Osteoblast (primary cell): ENCODE results near the gene ZNF208. TPM values are rescaled to one million over a fixed set of nuclear protein-coding genes. Genes with fewer than 3 reads are reported as not detected.
"Not testable (repeated sequence)": the region's sequence is repeated elsewhere in the genome, so short reads cannot be mapped to it uniquely, and the experiment has no call there.

Experiments
- DNase-seq: peaks from one replicate; pipeline ENCODE4 v3.0.0; 2011; ENCODE audit warnings: low spot score, mixed read lengths; ENCODE audit not compliant: insufficient read length; ENCODE audit errors: missing footprints
- H2AFZ ChIP-seq: 2 replicates; pipeline ENCODE4 v1.6.0; 2011; ENCODE audit warnings: mild to moderate bottlenecking, low read length
- H3K27ac ChIP-seq: 2 replicates; pipeline ENCODE4 v1.5.1; 2011; ENCODE audit warnings: mild to moderate bottlenecking, low read depth, low read length, moderate library complexity
- H3K27me3 ChIP-seq: 2 replicates; pipeline ENCODE4 v1.6.0; 2012; ENCODE audit warnings: mild to moderate bottlenecking, control low read depth, inconsistent platforms, low read length, moderate library complexity; ENCODE audit not compliant: insufficient read depth
- H3K36me3 ChIP-seq: 2 replicates; pipeline ENCODE4 v1.5.1; 2011; ENCODE audit warnings: mild to moderate bottlenecking, low read length, control low read depth, moderate library complexity; ENCODE audit not compliant: insufficient read depth
- H3K4me1 ChIP-seq: 2 replicates; pipeline ENCODE4 v1.5.1; 2011; ENCODE audit warnings: mild to moderate bottlenecking, low read length, control low read depth, moderate library complexity; ENCODE audit not compliant: insufficient read depth
- H3K4me2 ChIP-seq: 2 replicates; pipeline ENCODE4 v1.6.0; 2011; ENCODE audit warnings: mild to moderate bottlenecking, low read length; ENCODE audit not compliant: insufficient read depth
- H3K4me3 ChIP-seq: fragments of 200-600 bp; sonication (generic); 3 replicates; pipeline ENCODE4 v1.5.1; 2012; ENCODE audit warnings: mild to moderate bottlenecking, low read length, inconsistent platforms; ENCODE audit not compliant: insufficient read depth
- H3K79me2 ChIP-seq: 2 replicates; pipeline ENCODE4 v1.6.0; 2012; ENCODE audit warnings: mild to moderate bottlenecking, low read length, control low read depth, inconsistent platforms; ENCODE audit not compliant: insufficient read depth
- H3K9me3 ChIP-seq: 2 replicates; pipeline ENCODE4 v1.5.1; 2011; ENCODE audit warnings: low read depth, low read length, control low read depth
- H4K20me1 ChIP-seq: 2 replicates; pipeline ENCODE4 v1.6.0; 2012; ENCODE audit warnings: mild to moderate bottlenecking, low read length, control low read depth; ENCODE audit not compliant: insufficient read depth
- total RNA-seq: library from RNA; depleted of rRNA; stranded (reverse); fragments of >200 nt; gene quantifications from 2 replicates; pipeline ENCODE4 v1.2.3, GENCODE V29; 2012
- TF ChIP-seq, protein P1 (sequence below): IDR thresholded peaks from 2 replicates; pipeline ENCODE4 v1.5.1; 2011; ENCODE audit warnings: mild to moderate bottlenecking, low read depth, low read length, moderate library complexity; ENCODE audit errors: extremely low read depth

ZNF208 gene
- total RNA-seq, 1 donor = 1.4 TPM

DNA sequence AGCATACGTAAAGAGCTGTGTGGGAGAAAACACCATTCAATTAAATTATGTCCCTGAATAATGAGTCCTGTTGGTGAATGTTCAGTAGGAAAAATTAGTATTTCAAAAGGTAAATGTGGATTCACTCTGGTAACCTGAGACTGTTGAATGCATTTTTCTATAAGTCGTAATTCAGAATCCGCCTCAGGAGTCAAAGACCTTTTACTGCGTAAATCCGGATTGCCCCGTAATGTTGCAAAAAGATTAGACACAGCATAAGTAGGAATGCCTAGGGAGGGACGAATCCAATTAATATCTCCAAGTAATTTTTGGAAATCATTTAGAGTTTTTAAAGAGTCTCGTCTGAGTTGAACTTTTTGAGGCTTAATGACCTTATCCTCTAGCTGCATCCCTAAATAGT, 126.0 kb downstream of the ZNF208 start:
- H2AFZ ChIP-seq, H3K27ac ChIP-seq, H3K4me1 ChIP-seq, H3K27me3 ChIP-seq, H3K9me3 ChIP-seq, H4K20me1 ChIP-seq, H3K79me2 ChIP-seq, H3K36me3 ChIP-seq, DNase-seq, H3K4me2 ChIP-seq, H3K4me3 ChIP-seq: not testable (repeated sequence)

DNA sequence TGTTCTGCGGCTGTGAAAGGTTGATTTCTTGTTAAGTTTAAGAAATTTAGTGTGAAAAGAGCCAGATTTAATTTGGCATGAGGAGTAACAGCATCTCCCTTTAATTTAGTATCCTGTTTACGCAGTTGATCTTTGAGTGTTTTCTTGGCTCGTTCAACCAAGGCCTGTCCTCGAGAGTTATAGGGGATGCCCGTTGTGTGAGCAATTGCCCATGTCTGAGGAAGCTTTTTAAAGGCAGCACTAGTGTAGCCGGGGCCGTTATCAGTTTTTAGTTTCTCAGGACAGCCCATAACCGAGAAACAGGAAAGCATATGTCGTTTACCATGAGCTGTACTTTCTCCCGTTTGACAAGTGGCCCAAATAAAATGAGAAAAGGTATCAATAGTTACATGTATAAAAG, 127.2 kb downstream of the ZNF208 start:
- TF ChIP-seq, protein P1, sequence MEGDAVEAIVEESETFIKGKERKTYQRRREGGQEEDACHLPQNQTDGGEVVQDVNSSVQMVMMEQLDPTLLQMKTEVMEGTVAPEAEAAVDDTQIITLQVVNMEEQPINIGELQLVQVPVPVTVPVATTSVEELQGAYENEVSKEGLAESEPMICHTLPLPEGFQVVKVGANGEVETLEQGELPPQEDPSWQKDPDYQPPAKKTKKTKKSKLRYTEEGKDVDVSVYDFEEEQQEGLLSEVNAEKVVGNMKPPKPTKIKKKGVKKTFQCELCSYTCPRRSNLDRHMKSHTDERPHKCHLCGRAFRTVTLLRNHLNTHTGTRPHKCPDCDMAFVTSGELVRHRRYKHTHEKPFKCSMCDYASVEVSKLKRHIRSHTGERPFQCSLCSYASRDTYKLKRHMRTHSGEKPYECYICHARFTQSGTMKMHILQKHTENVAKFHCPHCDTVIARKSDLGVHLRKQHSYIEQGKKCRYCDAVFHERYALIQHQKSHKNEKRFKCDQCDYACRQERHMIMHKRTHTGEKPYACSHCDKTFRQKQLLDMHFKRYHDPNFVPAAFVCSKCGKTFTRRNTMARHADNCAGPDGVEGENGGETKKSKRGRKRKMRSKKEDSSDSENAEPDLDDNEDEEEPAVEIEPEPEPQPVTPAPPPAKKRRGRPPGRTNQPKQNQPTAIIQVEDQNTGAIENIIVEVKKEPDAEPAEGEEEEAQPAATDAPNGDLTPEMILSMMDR = no peak
- H3K79me2 ChIP-seq = no peaks in the 10 kb centered on the region
- DNase-seq = no peak
- H3K4me3 ChIP-seq = no peak overlapping the region
- no peaks in the 10 kb centered on the region for H4K20me1 ChIP-seq
- H3K4me1 ChIP-seq = no peaks in the 10 kb centered on the region
- H3K27me3 ChIP-seq = no peaks in the 10 kb centered on the region
- no peaks in the 10 kb centered on the region for H3K36me3 ChIP-seq
- no peak overlapping the region for H3K27ac ChIP-seq
- no peak overlapping the region for H2AFZ ChIP-seq
- no peak overlapping the region for H3K4me2 ChIP-seq
- no peaks in the 10 kb centered on the region for H3K9me3 ChIP-seq

Other genes starting within 250 kb of the ZNF208 start
- 1.8 and 3.6 TPM in 2 replicates for gene ZNF100, start 243.4 kb downstream of the ZNF208 start, total RNA-seq
- 6.5 and 8.0 TPM in 2 replicates for gene ZNF43, start 174.8 kb downstream of the ZNF208 start, total RNA-seq
- gene ZNF257, start 41.5 kb upstream of the ZNF208 start, total RNA-seq = 0.72 and 0.88 TPM in 2 replicates
- under 0.01 and 0.36 TPM in 2 replicates for gene ZNF676, start 186.0 kb upstream of the ZNF208 start, total RNA-seq